HepG2 (cell line): ENCODE data around the gene BTBD17. TPM values are rescaled to one million over a fixed set of nuclear protein-coding genes. Genes with fewer than 3 reads are reported as not detected.

Experiments
- ATAC-seq: fragments of 200-7000 bp; cut with Tn5 transposase; 3 replicates; pipeline ENCODE4 v1.9.1; 2020; ENCODE audit warnings: mild to moderate bottlenecking, moderate library complexity
- BruUV-seq: library from RNA; stranded (reverse); fragments of 400-500 nt; replicated peaks from 2 replicates; lab custom pipeline; 2021; lab: Mats Ljungman, UMichigan
- CTCF ChIA-PET: fragments of 300-600 bp; formaldehyde crosslinking; extraction: SDS; loops from one replicate; lab custom pipeline; 2021; ENCODE audit warnings: low total read pairs, inconsistent platforms, low intra/inter-chr PET ratio; lab: Yijun Ruan, JAX
- POLR2A ChIA-PET: fragments of 350-600 bp; sonication (Branson Sonifier 250); formaldehyde crosslinking; loops from one replicate; lab custom pipeline; 2020; ENCODE audit warnings: antibody characterized with exemption, inconsistent platforms; lab: Yijun Ruan, JAX
- DNase-seq: peaks from one replicate; pipeline ENCODE4 v3.0.0-alpha.2; 2015; ENCODE audit warnings: low spot score
- FAIRE-seq: peaks from 3 replicates; lab custom pipeline; 2011; peaks lifted over from hg19 to GRCh38; lab: Jason Lieb, UNC
- H2AFZ ChIP-seq: one replicate; pipeline ENCODE4 v1.6.1; 2011; ENCODE audit warnings: low read length, inconsistent platforms
- H3K27ac ChIP-seq: fragments of 300-600 bp; 3 replicates; pipeline ENCODE4 v1.8.0; 2011; ENCODE audit warnings: mixed run types, mild to moderate bottlenecking, mixed read lengths, low read length, inconsistent platforms; ENCODE audit not compliant: insufficient read depth; ENCODE audit errors: extremely low read length
- H3K27me3 ChIP-seq, 2 experiments: fragments of 200-600 bp in 1 of 2; 2 replicates in 1 of 2; 3 replicates in 1 of 2; pipeline versions ENCODE4 v1.6.0 to v1.8.0; 2011; ENCODE audit warnings: low read length in 2 of 2, mild to moderate bottlenecking in 2 of 2, moderate library complexity in 2 of 2, inconsistent platforms in 1 of 2; ENCODE audit not compliant: insufficient read depth in 2 of 2, control insufficient read depth in 1 of 2
- H3K36me3 ChIP-seq, 2 experiments: fragments of 200-600 bp in 1 of 2; replicated peaks in 1 of 2; 2 replicates in 1 of 2; 3 replicates in 1 of 2; pipeline versions ENCODE4 v1.5.1 to v1.8.0; 2011; ENCODE audit warnings: low read length in 2 of 2, inconsistent platforms in 1 of 2; ENCODE audit not compliant: insufficient read depth in 2 of 2, control insufficient read depth in 1 of 2
- H3K4me1 ChIP-seq: 2 replicates; pipeline ENCODE4 v1.5.1; 2012; ENCODE audit warnings: low read length, inconsistent platforms; ENCODE audit not compliant: insufficient read depth
- H3K4me2 ChIP-seq: 2 replicates; pipeline ENCODE4 v1.6.0; 2011; ENCODE audit warnings: low read depth, low read length, inconsistent platforms
- H3K4me3 ChIP-seq, 3 experiments: fragments of 200-600 bp in 1 of 3; sonication (generic), shearing (Covaris generic) in 1 of 3; replicated peaks in 1 of 3; 2 replicates each; pipeline ENCODE4 v1.5.1; 2011 to 2016; ENCODE audit warnings: low read length in 3 of 3, inconsistent platforms in 2 of 3, low read depth in 2 of 3, mild to moderate bottlenecking in 2 of 3, control low read depth in 1 of 3, mixed read lengths in 1 of 3; ENCODE audit not compliant: insufficient read depth in 1 of 3
- H3K79me2 ChIP-seq: one replicate; pipeline ENCODE4 v1.6.1; 2011; ENCODE audit warnings: low read length, inconsistent platforms; ENCODE audit not compliant: insufficient read depth
- H3K9ac ChIP-seq: 2 replicates; pipeline ENCODE4 v1.6.0; 2011; ENCODE audit warnings: mild to moderate bottlenecking, low read depth, low read length, inconsistent platforms; ENCODE audit not compliant: insufficient read depth
- H3K9me3 ChIP-seq: 2 replicates; pipeline ENCODE4 v1.5.1; 2012; ENCODE audit warnings: mild to moderate bottlenecking, low read length
- H4K20me1 ChIP-seq: 2 replicates; pipeline ENCODE4 v1.6.0; 2011; ENCODE audit warnings: inconsistent platforms, mild to moderate bottlenecking, low read length, moderate library complexity; ENCODE audit not compliant: insufficient read depth
- GFI1 ChIP-seq: sonication (generic); formaldehyde crosslinking; IDR thresholded peaks from 2 replicates; pipeline ENCODE4 v1.5.0; 2020; ENCODE audit warnings: missing genetic modification reagents, mild to moderate bottlenecking, borderline replicate concordance
- ISL2 ChIP-seq: sonication (generic); formaldehyde crosslinking; IDR thresholded peaks from 2 replicates; pipeline ENCODE4 v1.5.0; 2020; ENCODE audit warnings: missing genetic modification reagents
- SALL1 ChIP-seq: sonication (generic); formaldehyde crosslinking; IDR thresholded peaks from 2 replicates; pipeline ENCODE4 v1.8.0; 2022; ENCODE audit warnings: mild to moderate bottlenecking, missing genetic modification reagents
- SOX13 ChIP-seq, 3 experiments: fragments of 450-650 bp in 1 of 3; sonication (generic) in 1 of 3; formaldehyde crosslinking in 1 of 3; IDR thresholded peaks in 2 of 3; conservative IDR thresholded peaks in 1 of 3; 2 replicates each; pipeline versions ENCODE4 v1.5.0 to v1.6.1; 2016 to 2020; ENCODE audit warnings: antibody characterized with exemption in 1 of 3, mild to moderate bottlenecking in 1 of 3, missing compliant biosample characterization in 1 of 3, missing genetic modification reagents in 1 of 3, moderate library complexity in 1 of 3
- TP53 ChIP-seq: sonication (generic); formaldehyde crosslinking; conservative IDR thresholded peaks from 2 replicates; pipeline ENCODE4 v1.4.0; 2020; ENCODE audit warnings: missing genetic modification reagents
- ZMAT3 ChIP-seq: sonication (generic); formaldehyde crosslinking; conservative IDR thresholded peaks from 2 replicates; pipeline ENCODE4 v1.7.0; 2021; ENCODE audit warnings: missing genetic modification reagents
- ZNF75D ChIP-seq: sonication (generic); formaldehyde crosslinking; IDR thresholded peaks from 2 replicates; pipeline ENCODE4 v1.8.1; 2023; ENCODE audit warnings: missing genetic modification reagents, mild to moderate bottlenecking, borderline replicate concordance
- ZNF773 ChIP-seq: sonication (generic); formaldehyde crosslinking; IDR thresholded peaks from 2 replicates; pipeline ENCODE4 v1.4.0; 2020; ENCODE audit warnings: missing genetic modification reagents, borderline replicate concordance
- WGBS: methylation state at CpG from one replicate; pipeline ENCODE4 v1.1.6; 2017; ENCODE audit warnings: low lambda C conversion rate; 5-methylcytosine and 5-hydroxymethylcytosine counted together
- in situ Hi-C: cut with HindIII; loops from 2 replicates; pipeline ENCODE4 v1.10.0; 2017; ENCODE audit warnings: low pct_unique_long_range_greater_than_20kb; ENCODE audit not compliant: extremely low pct_ligation_motif_present
- intact Hi-C: fragments of 100-400 bp; cut with micrococcal nuclease; formaldehyde crosslinking; loops from one replicate; pipeline ENCODE4 v1.10.0; 2022; ENCODE audit not compliant: unreplicated experiment
- polyA plus RNA-seq, 8 experiments: library from polyadenylated mRNA; depleted of rRNA in 3 of 8; stranded (reverse) in 7 of 8; unstranded in 1 of 8; fragments of >200 nt; fragmentation: Illumina TruSeq in 4 of 8; extraction: Trizol in 4 of 8; gene quantifications; 2 replicates each; pipeline versions ENCODE4 v1.2.1 to v1.2.3, GENCODE V29; 2011 to 2016; ENCODE audit warnings: low read depth in 4 of 8, missing spikeins in 1 of 8, mixed read lengths in 1 of 8; ENCODE audit not compliant: insufficient read depth in 1 of 8
- total RNA-seq, 5 experiments: library from RNA; depleted of rRNA; stranded (reverse); fragments of >200 nt; fragmentation: Illumina TruSeq; extraction: Trizol; gene quantifications; 2 replicates each; pipeline ENCODE4 v1.2.3, GENCODE V29; 2016; ENCODE audit warnings: low read depth in 1 of 5
- TF ChIP-seq, protein P1 (sequence below), 2 experiments: fragments of 450-650 bp in 1 of 2; sonication (generic) in 1 of 2; formaldehyde crosslinking in 1 of 2; IDR thresholded peaks; 2 replicates each; pipeline versions ENCODE4 v1.6.1 to v1.8.0; 2016 to 2022; ENCODE audit warnings: antibody characterized with exemption in 1 of 2, mild to moderate bottlenecking in 1 of 2, missing genetic modification reagents in 1 of 2
- TF ChIP-seq, protein P2 (sequence below): sonication (generic); formaldehyde crosslinking; IDR thresholded peaks from 2 replicates; pipeline ENCODE4 v1.8.0; 2022; ENCODE audit warnings: missing genetic modification reagents, mild to moderate bottlenecking, moderate library complexity, borderline replicate concordance
- TF ChIP-seq, protein P3 (sequence below): sonication (generic); formaldehyde crosslinking; IDR thresholded peaks from 2 replicates; pipeline ENCODE4 v1.9.0; 2021; ENCODE audit warnings: missing genetic modification reagents, mild to moderate bottlenecking, borderline replicate concordance

Gene BTBD17
- total and polyA plus RNA-seq, 2 of the 13 experiments (the other 11 are each of a cell fraction or from before 2014, with no cell fraction given): not detected

GRCh38 chr17:74349120-74349519 lies 12.5 kb downstream of the BTBD17 start:
- BruUV-seq: no TSS peak
- WGBS: 30% methylated on average over 8 of the region's 19 CpGs
- intact Hi-C loops: no loop called here
- POLR2A ChIA-PET: no interaction called here
- no peak for DNase-seq
- Histone ChIP-seq H3K4me2 (no peak overlapping the region), H3K4me3 (no peak overlapping the region), H3K9me3 (no peaks in the 10 kb centered on the region), H3K79me2 (no peaks in the 10 kb centered on the region), H4K20me1 (no peaks in the 10 kb centered on the region; the same call in 1 of the 2 replicates), H3K36me3 (no peaks in the 10 kb centered on the region), H3K27me3 (peaks cover 19 to 81% of the 10 kb centered on the region in 2 experiments), H3K4me1 (no peaks in the 10 kb centered on the region), H2AFZ (no peak overlapping the region), H3K27ac (no peak overlapping the region), H3K9ac (no peak overlapping the region)
- in situ Hi-C loops: no loop called here
- CTCF ChIA-PET: no interaction called here
- TF ChIP-seq SOX13 (IDR thresholded peaks at IDR 0.05): no peak
- TF ChIP-seq SOX13 (CRISPR knock-in tag; conservative IDR thresholded peaks at IDR 0.05 in 1 of 2, IDR thresholded peaks at IDR 0.05 in 1 of 2): no peak
- TF ChIP-seq, protein P1, sequence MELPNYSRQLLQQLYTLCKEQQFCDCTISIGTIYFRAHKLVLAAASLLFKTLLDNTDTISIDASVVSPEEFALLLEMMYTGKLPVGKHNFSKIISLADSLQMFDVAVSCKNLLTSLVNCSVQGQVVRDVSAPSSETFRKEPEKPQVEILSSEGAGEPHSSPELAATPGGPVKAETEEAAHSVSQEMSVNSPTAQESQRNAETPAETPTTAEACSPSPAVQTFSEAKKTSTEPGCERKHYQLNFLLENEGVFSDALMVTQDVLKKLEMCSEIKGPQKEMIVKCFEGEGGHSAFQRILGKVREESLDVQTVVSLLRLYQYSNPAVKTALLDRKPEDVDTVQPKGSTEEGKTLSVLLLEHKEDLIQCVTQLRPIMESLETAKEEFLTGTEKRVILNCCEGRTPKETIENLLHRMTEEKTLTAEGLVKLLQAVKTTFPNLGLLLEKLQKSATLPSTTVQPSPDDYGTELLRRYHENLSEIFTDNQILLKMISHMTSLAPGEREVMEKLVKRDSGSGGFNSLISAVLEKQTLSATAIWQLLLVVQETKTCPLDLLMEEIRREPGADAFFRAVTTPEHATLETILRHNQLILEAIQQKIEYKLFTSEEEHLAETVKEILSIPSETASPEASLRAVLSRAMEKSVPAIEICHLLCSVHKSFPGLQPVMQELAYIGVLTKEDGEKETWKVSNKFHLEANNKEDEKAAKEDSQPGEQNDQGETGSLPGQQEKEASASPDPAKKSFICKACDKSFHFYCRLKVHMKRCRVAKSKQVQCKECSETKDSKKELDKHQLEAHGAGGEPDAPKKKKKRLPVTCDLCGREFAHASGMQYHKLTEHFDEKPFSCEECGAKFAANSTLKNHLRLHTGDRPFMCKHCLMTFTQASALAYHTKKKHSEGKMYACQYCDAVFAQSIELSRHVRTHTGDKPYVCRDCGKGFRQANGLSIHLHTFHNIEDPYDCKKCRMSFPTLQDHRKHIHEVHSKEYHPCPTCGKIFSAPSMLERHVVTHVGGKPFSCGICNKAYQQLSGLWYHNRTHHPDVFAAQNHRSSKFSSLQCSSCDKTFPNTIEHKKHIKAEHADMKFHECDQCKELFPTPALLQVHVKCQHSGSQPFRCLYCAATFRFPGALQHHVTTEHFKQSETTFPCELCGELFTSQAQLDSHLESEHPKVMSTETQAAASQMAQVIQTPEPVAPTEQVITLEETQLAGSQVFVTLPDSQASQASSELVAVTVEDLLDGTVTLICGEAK (IDR thresholded peaks at IDR 0.05): no peak
- TF ChIP-seq, protein P1 (CRISPR knock-in tag; IDR thresholded peaks at IDR 0.05): no peak
- TF ChIP-seq GFI1: no peak
- TF ChIP-seq ZNF75D: no peak
- TF ChIP-seq TP53 (CRISPR knock-in tag): no peak
- TF ChIP-seq, protein P2, sequence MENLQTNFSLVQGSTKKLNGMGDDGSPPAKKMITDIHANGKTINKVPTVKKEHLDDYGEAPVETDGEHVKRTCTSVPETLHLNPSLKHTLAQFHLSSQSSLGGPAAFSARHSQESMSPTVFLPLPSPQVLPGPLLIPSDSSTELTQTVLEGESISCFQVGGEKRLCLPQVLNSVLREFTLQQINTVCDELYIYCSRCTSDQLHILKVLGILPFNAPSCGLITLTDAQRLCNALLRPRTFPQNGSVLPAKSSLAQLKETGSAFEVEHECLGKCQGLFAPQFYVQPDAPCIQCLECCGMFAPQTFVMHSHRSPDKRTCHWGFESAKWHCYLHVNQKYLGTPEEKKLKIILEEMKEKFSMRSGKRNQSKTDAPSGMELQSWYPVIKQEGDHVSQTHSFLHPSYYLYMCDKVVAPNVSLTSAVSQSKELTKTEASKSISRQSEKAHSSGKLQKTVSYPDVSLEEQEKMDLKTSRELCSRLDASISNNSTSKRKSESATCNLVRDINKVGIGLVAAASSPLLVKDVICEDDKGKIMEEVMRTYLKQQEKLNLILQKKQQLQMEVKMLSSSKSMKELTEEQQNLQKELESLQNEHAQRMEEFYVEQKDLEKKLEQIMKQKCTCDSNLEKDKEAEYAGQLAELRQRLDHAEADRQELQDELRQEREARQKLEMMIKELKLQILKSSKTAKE (CRISPR knock-in tag): no peak
- no peak for TF ChIP-seq ZNF773 (CRISPR knock-in tag)
- no peak for TF ChIP-seq SALL1 (CRISPR knock-in tag)
- TF ChIP-seq, protein P3, sequence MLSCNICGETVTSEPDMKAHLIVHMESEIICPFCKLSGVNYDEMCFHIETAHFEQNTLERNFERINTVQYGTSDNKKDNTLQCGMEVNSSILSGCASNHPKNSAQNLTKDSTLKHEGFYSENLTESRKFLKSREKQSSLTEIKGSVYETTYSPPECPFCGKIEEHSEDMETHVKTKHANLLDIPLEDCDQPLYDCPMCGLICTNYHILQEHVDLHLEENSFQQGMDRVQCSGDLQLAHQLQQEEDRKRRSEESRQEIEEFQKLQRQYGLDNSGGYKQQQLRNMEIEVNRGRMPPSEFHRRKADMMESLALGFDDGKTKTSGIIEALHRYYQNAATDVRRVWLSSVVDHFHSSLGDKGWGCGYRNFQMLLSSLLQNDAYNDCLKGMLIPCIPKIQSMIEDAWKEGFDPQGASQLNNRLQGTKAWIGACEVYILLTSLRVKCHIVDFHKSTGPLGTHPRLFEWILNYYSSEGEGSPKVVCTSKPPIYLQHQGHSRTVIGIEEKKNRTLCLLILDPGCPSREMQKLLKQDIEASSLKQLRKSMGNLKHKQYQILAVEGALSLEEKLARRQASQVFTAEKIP (CRISPR knock-in tag): no peak
- TF ChIP-seq ISL2 (CRISPR knock-in tag): no peak
- TF ChIP-seq ZMAT3: no peak
- FAIRE-seq: no peak
- no peak for ATAC-seq
